Right lobe of liver (tissue), 6 donors: ENCODE data around the gene NRF1. TPM values are rescaled to one million over a fixed set of nuclear protein-coding genes. Genes with fewer than 3 reads are reported as not detected.

Source experiments
- ATAC-seq, 4 donors: fragments of 200-7000 bp; cut with Tn5 transposase; one replicate each; pipeline ENCODE4 v1.9.1; 2020; ENCODE audit warnings: mild to moderate bottlenecking in 4 of 4, moderate library complexity in 4 of 4
- DNase-seq, 3 donors: peaks; one replicate each; pipeline ENCODE4 v3.0.0-alpha.2; 2020
- H3K27ac ChIP-seq, 3 donors: fragments of 200-600 bp; one replicate each; pipeline ENCODE4 v1.8.0; 2022
- H3K27me3 ChIP-seq, 2 donors: fragments of 200-600 bp; one replicate each; pipeline ENCODE4 v1.8.0; 2022
- H3K36me3 ChIP-seq, 4 donors: fragments of 200-600 bp; sonication (generic) in 1 of 4; one replicate each; pipeline versions ENCODE4 v1.5.1 to v1.8.0; 2017 to 2022; ENCODE audit warnings: control low read depth in 1 of 4
- H3K4me1 ChIP-seq, 4 donors: fragments of 200-600 bp; sonication (generic) in 1 of 4; one replicate each; pipeline versions ENCODE4 v1.5.1 to v1.8.0; 2017 to 2022; ENCODE audit warnings: control low read depth in 1 of 4
- H3K4me3 ChIP-seq, 3 donors: fragments of 200-600 bp; one replicate each; pipeline ENCODE4 v1.8.0; 2022
- H3K9me3 ChIP-seq, 4 donors: fragments of 200-600 bp; sonication (generic) in 1 of 4; one replicate each; pipeline versions ENCODE4 v1.5.1 to v1.8.0; 2017 to 2022; ENCODE audit warnings: control low read depth in 1 of 4
- POLR2A ChIP-seq: fragments of 450-650 bp; IDR thresholded peaks from one replicate; pipeline ENCODE4 v1.6.1; 2017; ENCODE audit warnings: antibody characterized with exemption, mild to moderate bottlenecking
- WGBS: methylation state at CpG from one replicate; pipeline ENCODE4 v1.1.6; 2018; ENCODE audit warnings: low coverage, low lambda C conversion rate; ENCODE audit not compliant: insufficient coverage; ENCODE audit errors: missing lambda C conversion rate; 5-methylcytosine and 5-hydroxymethylcytosine counted together
- intact Hi-C, 2 donors: fragments of 100-400 bp; cut with DNase I; formaldehyde crosslinking; loops; one replicate each; pipeline versions ENCODE4 v1.11.2 to v1.14.1; 2022
- total RNA-seq, 6 experiments: library from RNA; depleted of rRNA in 2 of 6; stranded (reverse); fragments of >200 nt in 2 of 6; fragmentation: NEBNext Ultra II Directional in 3 of 6; extraction: Animal tissue kit (Norgen Biotek cat#: 25700) in 3 of 6; gene quantifications; one replicate each; pipeline versions ENCODE4 v1.1.0 to v1.2.4, GENCODE V29; 2016 to 2023
- TF ChIP-seq, protein P1 (sequence below), 4 donors: fragments of 200-600 bp in 3 of 4; fragments of 450-650 bp in 1 of 4; IDR thresholded peaks; one replicate each; pipeline versions ENCODE4 v1.5.1 to v1.8.0; 2016 to 2022; ENCODE audit warnings: antibody characterized with exemption in 4 of 4, mild to moderate bottlenecking in 2 of 4
- donor health status: DM: no; HTN: yes; CAD: no.
- donor health status: DM: no; HTN: no; CAD: no.
- donor health status: DM: no; HTN: no; CAD: no.
- donor health status: DM: no; HTN: yes; CAD: no.
- donor health status: DM: no; HTN: yes; CAD: no.

Gene NRF1
- total RNA-seq, 6 experiments from 2014 or later, result 3.9 to 6.8 (median 5.3) TPM

DNA sequence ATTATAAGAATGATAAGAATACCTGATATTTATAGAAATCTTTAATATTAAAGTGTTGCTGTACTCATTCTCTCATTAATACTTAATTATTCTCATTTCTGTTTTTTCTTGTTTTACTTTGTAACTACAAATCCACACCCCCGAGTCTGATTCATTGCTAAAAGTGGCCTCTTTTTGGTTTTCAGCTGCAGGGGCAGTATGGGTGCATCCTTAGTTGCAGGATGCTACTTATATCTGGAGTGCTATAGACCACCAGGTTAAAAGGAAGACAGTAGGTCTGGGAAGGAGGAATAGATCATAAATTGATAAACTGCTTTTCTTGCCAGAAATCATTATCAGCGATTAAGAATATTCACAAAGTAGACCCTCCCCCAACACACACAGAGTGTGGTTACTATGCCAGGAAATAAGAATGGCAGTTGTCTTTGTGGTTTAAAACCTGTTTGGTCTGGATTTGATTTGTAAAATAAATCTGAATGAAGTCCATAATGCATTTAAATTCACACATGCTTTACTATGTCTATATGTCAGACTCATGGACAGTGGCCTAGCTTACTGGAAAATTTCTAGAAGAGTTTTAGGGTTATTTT is 96.5 kb downstream of the NRF1 start:
- 67% methylated on average over 2 of the region's 2 CpGs for WGBS
- H3K27ac ChIP-seq, result no peak overlapping the region
- no peak overlapping the region for H3K4me3 ChIP-seq
- H3K36me3 ChIP-seq, result peaks cover 0 to 27% (median 9%) of the 10 kb centered on the region in 4 donors
- H3K27me3 ChIP-seq, result no peaks in the 10 kb centered on the region
- intact Hi-C loops, result no loop called here
- no peaks in the 10 kb centered on the region for H3K9me3 ChIP-seq
- H3K4me1 ChIP-seq, result no peaks in the 10 kb centered on the region
- TF ChIP-seq, protein P1, sequence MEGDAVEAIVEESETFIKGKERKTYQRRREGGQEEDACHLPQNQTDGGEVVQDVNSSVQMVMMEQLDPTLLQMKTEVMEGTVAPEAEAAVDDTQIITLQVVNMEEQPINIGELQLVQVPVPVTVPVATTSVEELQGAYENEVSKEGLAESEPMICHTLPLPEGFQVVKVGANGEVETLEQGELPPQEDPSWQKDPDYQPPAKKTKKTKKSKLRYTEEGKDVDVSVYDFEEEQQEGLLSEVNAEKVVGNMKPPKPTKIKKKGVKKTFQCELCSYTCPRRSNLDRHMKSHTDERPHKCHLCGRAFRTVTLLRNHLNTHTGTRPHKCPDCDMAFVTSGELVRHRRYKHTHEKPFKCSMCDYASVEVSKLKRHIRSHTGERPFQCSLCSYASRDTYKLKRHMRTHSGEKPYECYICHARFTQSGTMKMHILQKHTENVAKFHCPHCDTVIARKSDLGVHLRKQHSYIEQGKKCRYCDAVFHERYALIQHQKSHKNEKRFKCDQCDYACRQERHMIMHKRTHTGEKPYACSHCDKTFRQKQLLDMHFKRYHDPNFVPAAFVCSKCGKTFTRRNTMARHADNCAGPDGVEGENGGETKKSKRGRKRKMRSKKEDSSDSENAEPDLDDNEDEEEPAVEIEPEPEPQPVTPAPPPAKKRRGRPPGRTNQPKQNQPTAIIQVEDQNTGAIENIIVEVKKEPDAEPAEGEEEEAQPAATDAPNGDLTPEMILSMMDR (IDR thresholded peaks at IDR 0.05), result no peak
- TF ChIP-seq POLR2A, result no peak
- DNase-seq (no peak), ATAC-seq (no peak)

DNA sequence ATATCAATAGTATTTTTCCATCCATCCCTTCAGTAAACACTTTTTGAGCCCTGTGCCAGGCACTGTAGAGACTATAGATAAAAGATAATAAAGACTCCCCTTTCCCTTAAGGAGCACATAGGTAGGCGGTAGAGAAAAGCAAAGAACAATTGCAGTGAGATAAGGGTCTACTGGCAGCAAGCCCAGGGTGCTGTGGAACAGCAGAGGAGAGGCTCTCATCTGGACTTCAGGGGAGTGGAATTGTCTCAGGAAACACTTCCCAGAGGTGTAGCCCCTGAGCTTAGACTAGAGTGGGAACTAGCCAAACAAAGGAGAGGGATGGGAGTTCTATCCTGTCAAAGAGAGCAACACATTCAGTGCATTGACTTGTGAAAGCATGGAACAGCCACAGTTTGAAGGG is 102.0 kb downstream of the NRF1 start:
- 75% methylated on average over 1 of the region's 1 CpG for WGBS
- no peak for DNase-seq

DNA sequence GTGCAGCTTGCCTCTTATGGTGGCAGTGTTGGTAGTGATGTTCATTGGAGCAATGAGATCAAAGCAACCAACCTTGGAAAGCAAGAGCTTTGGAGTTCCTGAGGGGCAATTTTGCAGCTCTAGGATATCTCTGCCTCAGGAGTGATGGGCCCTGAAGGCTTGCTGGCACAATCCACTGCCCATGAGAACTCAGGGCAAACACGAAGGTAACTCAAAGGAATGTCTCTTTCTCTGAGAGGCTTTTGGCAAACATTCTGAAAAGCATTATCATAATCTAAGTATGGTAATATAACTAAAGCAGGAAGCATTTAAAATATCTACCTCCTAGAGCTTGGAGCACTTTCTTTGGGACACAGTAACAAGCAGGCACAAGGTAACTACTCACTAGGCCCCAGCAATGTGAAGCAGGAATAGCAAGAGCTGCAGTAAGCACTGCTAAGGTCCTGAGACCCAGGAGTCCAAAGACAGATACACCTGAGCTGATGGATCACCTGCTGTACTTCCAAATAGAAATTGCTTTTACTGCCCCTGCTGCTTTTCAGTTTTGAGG is 103.1 kb downstream of the NRF1 start:
- ATAC-seq, result no peak
- H3K36me3 ChIP-seq, result peaks cover 0 to 43% (median 15%) of the 10 kb centered on the region in 4 donors
- intact Hi-C loops, result no loop called here
- H3K27ac ChIP-seq, result no peak overlapping the region
- TF ChIP-seq, protein P1 (IDR thresholded peaks at IDR 0.05), result no peak
- TF ChIP-seq POLR2A, result no peak
- H3K4me3 ChIP-seq, result no peak overlapping the region
- DNase-seq, result no peak
- WGBS, result 88% methylated on average over 1 of the region's 1 CpG
- no peaks in the 10 kb centered on the region for H3K27me3 ChIP-seq
- no peaks in the 10 kb centered on the region for H3K9me3 ChIP-seq
- H3K4me1 ChIP-seq, result peaks cover 0 to 1% (median 0%) of the 10 kb centered on the region in 4 donors

More for the DNA sequence above, 102.0 kb downstream of the NRF1 start:
- intact Hi-C loops, result no loop called here
- Histone ChIP-seq H3K36me3 (peaks cover 0 to 48% (median 15%) of the 10 kb centered on the region in 4 donors), H3K27ac (no peak overlapping the region), H3K4me3 (no peak overlapping the region), H3K9me3 (no peaks in the 10 kb centered on the region), H3K27me3 (no peaks in the 10 kb centered on the region), H3K4me1 (no peaks in the 10 kb centered on the region)
- ATAC-seq, result no peak
- TF ChIP-seq, protein P1 (IDR thresholded peaks at IDR 0.05), result no peak
- TF ChIP-seq POLR2A, result no peak

DNA sequence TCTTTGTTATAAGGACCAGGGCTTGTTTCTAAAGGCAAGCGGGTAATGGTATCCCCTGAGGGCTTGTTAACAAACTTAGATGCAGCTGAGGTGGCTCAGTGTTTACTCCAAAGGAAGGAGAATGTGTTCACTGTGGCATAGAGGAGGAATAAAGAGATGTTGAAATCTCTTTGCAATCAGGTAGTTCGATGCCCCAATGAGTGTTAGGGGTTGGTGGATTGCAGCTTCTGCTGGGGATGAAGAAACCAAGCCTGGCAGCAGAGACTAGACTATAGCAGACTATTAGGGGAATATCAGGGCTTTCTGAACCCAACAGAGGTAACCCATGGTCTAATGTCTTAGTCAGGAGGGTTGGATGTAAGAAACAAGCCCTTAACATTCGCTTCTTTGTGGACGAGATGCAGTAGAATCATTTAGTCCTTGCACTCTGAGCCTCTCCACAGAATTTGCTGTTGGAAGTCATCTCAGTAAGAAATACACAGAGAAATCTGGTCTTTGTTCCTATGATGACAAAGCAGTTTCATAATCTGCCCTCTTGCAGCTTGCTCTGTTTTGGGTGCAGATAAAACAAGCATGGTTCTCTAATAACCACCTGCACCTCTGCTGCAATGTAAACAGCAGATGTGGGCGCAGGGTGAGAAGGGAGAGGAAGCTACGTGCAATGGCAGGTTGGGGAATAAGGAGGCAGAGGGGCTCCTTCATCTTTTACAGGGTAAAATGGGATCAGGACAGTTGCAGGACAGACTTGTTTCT is 108.6 kb downstream of the NRF1 start:
- Histone ChIP-seq H3K36me3 (peaks cover 2 to 17% (median 8%) of the 10 kb centered on the region in 4 donors), H3K27ac (peak overlapping the region in 1 of 3 donors; percentile 41), H3K4me3 (no peak overlapping the region), H3K9me3 (no peaks in the 10 kb centered on the region), H3K27me3 (no peaks in the 10 kb centered on the region), H3K4me1 (peaks cover 0 to 17% (median 5%) of the 10 kb centered on the region in 4 donors)
- WGBS, result 42% methylated on average over 6 of the region's 6 CpGs
- DNase-seq, result peak in 1 of 3 donors; percentile 53
- peak; percentile 79 to 91 (median 86) for ATAC-seq
- TF ChIP-seq POLR2A, result no peak
- TF ChIP-seq, protein P1 (IDR thresholded peaks at IDR 0.05), result no peak
- intact Hi-C loops, result no loop called here
